SIG-M5 treated with dmso at 0.1 percent for 504 hours (cell line): ENCODE results near the gene C11orf91.
"Not testable (repeated sequence)": the region's sequence is repeated elsewhere in the genome, so short reads cannot be mapped to it uniquely, and the experiment has no call there.

ENCODE experiments used
- DNase-seq: peaks from one replicate; lab custom pipeline; 2025; ENCODE audit not compliant: unreplicated experiment; lab: John Stamatoyannopoulos, UW

The C11orf91 gene

DNA sequence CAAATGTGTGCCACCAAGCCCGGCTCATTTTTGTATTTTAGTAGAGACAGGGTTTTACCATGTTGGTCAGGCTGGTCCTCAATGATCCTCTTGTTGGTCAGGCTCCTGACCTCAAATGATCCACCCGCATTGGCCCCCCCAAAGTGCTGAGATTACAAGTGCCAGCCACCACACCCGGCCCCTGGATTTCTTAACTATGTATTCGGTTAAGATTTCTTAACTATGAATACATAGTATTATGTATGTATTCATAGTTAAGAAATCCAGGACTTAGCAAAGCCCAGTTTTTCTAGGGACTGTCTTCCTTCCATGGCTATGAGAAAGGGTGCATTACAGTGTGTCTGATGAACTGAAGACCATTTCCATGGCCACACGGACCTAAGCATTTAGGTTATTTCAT is 1.7 kb downstream of the C11orf91 start:
- DNase-seq, result no peak

DNA sequence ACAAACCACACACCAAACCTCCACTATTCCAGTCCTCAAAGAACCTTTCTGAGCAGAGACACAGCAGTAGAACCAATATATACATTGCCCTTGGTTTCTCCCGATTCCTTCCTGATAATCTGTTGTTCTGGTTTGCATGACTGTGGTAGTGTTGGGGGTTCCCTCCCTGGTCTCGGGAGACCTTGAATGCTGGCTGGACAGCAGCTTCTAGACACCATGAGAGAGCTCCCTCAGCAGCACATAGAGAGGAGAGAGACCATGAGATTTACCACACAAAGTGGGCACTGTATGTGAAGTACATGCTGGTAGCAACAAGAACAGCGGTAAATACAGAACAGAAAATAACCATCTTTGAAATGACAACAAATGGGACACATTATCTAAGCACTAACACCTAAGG is 2.6 kb downstream of the C11orf91 start:
- no peak for DNase-seq

DNA sequence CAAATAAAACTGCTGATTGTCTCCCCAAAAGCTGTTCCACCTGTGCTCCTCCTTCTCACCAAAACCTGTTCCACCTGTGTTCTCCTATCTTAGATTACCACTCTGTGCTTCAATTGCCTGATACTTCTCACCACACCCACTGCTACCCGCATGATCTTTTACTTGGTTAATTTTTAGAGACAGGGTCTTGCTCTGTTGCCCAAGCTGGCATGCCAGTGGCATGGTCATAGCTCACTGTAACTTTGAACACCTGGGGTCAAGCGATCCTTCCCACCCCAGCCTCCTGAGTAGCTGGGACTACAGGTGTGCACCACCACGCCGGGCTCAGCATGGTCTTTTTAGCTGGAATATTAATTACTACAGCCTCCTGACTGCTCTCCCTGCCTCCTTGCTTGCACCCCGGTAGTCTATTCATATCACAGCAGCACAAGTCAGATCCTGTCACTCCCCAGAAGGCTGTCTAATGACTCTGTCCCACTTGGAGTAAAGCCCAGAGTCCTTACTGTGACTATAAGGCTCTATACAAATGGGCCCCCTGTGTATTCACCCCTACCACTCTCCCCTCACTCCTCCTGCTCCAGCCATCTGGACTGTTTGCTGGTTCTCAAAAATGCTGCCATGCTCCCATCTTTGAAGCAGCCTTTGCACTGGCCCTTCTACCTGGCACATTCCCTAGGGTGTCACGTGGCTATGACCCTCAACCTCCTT is 3.5 kb downstream of the C11orf91 start:
- DNase-seq, result no peak

DNA sequence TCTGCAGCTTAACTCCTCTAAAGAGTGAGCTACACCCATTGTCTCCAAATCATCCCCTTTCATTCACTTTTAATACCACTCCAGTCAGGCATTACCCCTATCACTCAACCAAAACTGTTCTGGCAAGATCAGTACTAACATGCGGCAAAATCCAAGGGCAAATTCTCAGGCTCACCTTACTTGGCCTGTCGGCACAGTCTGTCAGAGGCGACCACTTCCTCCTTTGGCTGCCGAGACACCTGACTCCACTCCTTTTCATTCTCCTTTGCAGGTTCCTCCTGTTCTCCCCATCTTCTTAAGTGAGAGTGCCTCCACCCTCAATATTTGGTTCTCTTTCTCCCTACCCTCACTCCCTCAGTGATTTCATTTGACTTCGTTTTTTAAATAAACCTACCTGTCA is 4.2 kb downstream of the C11orf91 start:
- no peak for DNase-seq

DNA sequence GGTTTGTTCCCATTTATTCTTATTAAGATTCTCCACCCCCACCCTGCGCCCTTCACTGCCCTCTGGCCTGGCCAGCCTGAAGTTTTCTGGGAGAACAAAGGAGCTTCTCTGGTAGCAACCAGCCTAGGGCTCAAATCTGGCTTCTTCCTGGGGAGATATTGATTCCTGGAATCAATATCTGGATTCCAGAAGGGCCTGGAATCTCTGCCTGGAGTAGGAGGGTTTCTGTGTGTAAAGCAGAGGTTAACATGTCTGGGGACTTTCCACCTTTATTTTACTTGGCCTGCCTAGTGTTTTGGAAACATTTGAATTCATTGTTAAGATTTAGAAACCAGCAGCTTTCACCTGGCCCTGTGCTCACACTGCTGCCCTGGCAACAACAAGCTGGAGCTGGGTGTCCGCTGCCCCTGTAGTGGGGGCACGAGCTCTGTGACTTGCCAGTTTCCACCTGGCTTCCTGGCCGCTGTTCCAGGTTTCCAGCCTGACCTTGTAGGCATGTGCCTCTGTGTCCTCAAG is 5.5 kb downstream of the C11orf91 start:
- DNase-seq, result no peak

DNA sequence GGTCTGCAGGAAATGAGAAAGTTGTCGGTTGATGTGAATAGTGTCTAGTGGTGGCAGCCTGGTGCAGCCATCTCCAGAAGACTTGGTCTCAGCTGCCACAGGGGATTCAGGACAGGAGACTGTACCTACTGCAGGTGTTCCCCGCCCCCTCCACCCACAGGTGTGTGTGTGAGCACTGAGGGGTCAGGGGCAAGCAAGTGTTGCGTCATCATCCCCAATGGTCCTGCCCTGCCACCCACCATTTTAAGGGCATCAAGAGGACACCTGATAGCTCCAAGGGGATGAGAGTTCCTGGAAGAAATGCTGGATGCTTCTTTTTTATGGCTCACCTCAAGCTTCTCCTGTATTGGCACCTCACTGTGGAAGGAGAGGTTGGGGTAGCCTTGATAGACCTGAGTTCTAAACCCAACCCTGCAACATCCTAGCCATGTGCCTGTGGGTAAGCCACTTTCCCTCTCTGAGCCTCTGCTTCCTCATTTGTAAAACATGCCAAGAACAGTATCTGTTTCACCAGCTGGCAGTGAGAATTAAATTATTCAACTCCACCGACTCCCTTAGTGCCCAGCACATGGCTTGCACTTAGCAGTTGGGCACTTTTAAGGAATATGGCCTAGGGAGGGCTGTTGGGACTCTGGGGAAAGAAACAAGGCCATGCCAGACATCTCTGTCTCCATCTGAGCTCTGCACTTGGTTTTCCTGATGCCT is 6.1 kb downstream of the C11orf91 start:
- DNase-seq, result no peak

DNA sequence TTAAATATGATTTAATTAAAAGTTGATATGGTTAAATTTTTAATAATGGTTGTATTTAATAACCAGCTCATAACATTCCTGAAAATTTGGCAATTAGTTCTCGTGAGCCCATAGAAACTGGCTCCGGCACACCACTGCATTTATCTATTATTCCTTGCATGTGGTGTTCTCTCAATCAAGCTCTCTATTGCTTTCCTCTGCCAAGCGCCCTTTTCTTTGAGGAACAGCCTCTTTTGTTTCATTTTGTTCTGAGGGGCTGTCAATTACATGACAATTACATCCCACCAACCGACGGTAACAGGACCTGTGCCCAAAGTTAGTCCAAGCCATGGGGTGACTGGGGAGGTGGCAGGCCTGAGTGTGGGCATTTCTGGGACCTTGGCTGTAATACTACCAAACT is 8.1 kb downstream of the C11orf91 start:
- no peak for DNase-seq

DNA sequence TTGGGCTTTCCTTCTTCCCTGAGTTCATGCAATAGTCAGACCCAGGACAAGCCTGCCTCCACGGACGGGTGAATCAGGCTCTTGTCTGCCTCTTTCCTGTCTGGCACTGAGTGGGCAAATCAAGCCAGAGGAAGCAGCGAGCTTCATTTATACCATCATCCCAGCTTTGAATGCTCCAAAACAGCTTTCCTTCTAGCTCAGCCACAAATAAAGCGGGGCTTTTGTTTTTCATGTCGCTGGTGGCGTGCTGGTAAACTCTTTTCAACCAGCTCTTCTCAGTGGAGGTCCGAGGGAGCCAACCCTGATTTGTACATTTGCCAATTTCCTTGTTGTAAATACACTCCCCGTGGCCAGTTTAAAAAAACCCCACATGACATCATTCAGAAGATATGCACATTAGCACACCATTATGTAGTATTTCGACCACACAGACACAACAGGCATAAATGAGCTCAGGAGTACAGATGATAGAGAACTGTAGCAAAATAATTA is 8.6 kb downstream of the C11orf91 start:
- no peak for DNase-seq

DNA sequence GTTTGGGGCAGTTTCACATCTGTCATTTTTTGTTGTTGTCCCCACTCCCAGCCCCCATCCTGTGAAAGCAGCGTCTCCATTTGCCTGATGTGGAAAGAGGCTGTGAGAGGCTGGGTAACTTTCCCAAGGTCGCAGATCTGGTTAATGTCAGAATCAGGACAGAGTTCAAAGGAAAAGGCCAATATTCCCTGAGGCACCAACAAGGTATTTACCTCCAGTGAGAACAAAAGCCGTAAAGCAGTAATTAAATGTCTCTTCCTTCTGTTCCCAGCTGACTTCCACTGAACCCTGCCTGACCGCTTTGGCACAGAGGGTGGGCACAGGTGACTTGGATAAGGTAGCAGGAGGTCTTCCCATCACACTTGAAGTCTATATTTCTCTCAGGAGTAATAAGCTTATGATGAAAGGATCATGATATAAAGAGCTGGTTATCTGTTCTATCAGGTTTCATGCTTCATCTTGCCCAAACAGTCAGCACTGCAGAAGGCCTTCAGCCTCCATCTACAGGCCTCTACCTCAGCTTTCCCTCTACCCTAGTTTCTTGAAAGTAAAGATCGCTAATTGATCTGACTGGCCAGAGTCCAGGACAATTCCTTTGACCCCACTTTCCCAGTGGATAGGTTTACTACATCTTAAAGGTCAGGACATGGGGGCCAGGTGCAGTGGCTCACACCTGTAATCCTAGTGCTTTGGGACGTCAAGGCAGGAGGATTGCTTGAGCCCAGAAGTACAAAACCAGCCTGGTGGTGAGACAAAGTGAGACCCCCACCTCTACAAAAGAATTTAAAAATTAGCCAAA is 9.4 kb downstream of the C11orf91 start:
- no peak for DNase-seq

DNA sequence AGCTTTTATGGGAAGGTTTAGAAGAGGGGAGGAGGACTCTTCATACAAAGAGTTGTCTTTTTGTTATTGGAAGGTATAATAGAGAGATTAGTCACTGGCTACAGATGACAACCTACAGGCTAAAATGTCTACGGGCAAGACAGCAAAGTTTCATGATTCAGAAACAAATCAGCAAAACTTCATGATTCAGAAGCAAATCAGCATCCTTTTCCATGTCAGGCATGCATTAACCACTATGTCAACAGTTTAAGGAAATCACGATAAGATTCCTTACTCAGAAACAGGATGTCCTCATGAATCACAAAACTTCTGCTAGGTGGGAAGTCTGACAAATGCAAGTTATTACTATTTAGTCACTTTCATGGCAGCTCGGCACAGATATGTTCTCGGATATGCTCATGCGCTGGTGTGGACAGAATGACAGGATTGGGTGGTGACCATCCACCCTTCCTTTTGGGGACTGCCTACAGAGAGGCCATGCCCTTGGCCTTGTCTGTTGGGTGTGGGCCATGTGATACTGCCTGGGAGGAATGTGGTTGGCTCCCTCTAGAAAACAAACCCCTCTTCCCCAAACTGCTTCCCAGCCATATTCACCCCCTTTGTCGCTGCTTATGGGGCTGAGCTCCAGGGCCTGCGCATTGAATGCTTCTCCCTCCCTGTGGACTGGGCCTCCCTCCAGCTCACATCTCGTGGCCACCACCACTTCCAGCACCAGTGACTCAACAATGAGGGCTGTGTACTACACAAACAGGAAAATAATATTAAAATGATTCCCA is 10.1 kb downstream of the C11orf91 start:
- no peak for DNase-seq

DNA sequence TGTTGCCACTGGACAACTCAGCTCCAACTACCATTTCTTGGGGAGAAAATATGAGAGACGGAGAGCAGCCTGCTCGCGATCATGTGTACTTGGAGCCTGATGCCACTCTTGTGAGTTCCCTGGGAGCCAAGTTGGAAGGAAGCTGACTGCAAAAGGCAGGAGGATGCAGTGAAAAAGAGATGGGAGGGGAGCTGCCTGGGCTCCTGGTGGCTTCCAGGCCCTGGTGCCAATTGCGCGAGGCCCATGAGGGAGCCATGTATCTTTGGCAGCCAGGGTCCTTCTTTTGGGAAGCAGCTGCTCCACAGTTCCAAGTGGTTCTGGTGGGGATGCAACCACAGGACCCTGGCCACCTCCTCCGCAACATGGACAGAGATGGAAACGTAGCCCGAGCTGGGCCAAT is 11.1 kb downstream of the C11orf91 start:
- no peak for DNase-seq

DNA sequence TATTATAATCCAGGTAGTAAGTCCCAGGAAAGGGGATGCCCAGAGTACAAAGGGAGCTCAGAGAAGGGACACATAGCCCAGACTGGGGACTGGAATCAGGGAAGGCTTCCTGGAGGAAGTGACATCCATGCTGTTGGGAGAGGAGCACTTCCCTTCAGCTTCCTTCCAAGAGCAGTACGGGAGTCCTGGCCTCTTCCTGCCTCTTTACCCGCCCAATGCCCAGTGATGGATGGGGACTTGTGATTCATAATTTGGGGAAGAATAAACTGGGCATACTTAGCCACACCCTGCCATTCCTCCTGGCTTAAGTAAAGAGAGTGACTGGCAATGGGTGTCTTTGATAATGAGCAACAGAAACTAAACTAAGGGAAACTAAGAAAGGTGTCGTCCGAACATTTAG is 11.5 kb downstream of the C11orf91 start:
- no peak for DNase-seq

DNA sequence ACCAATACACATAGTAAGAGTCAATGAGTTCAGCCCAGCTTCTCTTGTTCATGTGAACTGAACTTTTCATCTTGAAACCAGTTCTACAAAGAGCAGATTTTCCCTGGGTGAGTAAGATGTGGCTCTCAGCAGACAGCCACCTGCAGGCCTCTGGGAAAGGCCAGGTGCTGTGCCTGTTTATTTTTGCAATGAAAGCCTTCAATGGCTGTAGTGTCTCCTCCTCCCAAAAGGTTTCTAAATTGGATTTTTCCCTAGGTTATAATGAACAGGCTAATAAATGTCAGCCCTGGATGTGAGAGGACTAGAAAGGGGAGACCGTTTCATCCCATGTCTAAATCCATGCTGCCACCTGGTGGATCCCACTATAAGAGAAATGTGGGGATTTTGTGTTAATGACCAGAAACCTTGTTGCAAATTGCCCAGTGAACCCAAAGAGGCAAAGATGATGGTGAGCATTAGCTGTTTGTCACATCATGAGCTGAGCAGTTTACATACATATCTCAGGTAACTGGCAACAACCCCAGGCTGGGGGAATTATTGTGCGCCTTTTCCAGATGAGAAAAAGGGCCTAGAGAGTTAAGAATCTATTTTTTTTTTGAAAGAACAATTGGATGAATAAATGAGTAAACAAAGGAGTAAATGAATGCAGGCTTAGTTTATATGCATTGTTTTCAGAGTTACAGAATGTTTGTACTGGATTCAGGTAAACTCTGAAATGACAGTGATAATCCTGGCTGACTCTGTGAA is 12.7 kb downstream of the C11orf91 start:
- DNase-seq, result peak; percentile 38

DNA sequence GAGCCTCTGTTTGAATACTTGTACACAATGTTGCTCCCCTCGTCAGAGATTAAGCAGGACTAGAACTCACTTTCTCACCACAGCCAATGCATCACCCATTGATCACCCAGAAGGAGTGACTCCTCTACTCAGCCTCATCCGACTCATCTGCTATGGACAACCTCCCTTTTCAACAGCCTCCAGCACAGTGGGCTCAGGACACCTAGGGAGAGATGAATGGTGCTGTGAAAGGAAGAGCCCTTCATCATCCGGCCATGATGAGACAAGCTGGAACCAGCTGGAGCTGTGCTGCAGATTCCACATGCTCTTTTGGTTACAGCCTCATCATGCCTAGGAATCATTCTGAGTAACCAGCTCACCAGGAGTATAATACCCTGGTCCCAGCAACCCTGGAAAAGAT is 15.5 kb downstream of the C11orf91 start:
- DNase-seq, result no peak

DNA sequence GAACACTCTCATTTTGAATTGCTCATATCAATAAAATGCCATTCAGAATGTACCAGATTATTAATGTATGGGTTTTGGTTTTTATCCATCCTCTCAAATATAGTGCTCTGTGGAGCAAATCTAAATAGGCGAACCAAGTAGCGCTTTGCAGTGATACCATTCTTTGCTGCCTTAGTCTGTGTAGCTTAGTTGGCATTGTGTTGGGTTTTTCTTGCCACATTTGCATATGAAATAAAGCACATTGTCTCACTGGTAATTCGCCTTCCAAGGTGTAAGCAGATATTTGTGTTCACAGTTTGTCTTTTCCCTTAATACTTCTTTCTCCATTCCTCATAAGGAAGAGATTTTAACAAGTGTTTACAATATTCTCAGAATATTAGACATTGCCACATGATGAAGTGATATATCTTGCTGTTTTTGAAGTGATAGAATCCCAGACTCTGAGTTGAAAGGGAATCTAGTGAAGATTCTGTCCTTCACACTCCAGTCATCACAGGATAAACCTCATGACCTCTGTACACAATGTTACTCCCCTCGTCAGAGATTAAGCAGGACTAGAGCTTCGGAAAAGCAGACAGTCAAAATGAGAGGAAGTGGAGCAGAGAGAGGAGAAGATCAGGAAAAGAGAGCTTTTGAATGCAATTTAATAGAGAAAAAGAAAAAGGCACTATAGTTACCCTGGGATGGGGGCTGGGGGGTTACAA is 16.5 kb downstream of the C11orf91 start:
- no peak for DNase-seq

DNA sequence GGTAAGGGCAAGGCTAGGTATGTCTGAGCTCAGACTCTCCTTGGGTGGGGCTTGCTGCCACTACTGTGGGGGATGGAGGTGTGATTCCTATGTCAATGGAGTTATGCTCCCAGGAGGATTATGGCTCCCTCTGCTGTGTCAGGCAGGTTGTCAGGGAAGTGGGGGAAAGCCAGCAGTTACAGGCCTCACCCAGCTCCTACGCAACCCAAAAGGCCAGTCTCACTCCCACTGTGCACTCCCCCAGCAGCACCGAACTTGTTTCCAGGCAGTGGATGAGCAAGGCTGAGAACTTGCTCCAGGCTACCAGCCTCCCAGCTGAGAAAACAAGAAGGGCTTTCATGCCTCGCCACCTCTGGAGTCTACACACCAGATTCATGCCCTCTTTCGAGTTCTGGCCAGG is 18.2 kb downstream of the C11orf91 start:
- DNase-seq, result no peak

DNA sequence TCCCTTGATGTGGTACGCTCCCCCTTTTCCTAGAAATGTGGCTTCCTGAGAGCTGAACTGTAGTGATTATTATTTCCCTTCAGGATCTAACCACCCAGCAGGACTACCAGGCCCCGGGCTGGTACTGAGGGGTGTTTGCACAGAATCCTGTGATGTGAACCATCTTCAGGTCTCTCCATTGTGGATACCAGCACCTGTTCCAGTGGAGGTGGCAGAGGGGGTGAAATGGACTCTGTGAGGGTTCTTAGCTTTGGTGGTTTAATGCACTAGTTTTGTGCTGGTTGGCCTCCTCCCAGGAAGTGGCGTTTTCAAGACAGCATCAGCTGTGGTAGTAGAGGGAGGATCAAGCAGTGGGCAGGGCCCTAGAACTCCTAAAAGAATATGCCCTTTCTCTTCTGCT is 18.6 kb downstream of the C11orf91 start:
- DNase-seq, result no peak

DNA sequence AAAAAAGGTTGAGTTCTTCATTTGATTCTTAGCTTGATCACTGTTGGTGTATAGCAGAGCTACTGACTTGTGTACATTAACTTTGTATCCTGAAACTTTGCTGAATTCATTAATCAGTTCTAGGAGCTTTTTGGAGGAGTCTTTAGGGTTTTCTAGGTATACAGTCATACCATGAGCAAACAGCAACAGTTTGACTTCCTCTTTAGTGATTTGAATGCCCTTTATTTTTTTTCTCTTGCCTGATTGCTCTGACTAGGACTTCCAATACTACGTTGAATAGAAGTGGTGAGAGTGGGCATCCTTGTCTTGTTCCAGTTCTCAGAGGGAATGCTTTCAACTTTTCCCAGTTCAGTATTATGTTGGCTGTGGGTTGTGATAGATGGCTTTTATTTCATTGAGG is 22.0 kb downstream of the C11orf91 start:
- not testable (repeated sequence) for DNase-seq

DNA sequence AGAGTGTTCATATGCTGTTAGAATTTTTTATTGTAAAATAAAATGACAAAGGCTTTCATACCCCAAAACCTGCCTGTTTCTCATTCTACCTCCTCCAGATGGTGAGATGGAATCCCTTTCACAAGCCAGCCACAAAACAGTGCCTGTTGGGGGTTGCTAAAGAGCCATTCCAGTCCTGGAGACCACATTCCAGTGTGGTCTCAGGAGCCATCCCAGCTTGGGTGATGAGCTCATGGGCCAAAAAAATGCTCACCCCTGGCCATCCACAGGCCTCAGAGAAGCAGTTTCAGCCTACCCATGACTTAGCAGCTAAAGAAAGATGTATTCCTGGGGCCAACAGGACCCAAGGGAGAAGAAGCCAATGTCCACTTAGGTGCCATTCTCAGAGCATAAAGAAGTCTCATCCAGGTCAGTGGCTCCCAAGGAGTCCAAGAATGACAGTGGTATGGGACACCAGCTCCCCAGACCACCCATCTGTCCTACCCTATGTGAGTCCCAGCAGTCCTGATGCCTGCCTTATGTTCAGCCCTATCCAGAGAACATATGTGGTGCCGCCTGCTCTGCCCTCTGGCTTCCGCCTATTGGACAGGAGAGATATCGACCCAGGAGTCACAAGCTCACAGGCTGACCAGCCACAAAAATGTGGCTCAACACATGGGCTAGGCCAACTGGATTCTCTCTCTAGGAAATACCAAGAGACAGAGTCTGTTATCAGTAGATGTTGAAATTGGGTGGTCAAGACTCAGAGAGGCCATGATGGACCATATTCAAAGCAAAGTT is 26.4 kb downstream of the C11orf91 start:
- DNase-seq, result no peak
